Upper lobe of left lung (tissue), 4 donors: ENCODE results near the gene DPP10.

Experiments
- CTCF ChIP-seq, 6 experiments: fragments of 450-650 bp in 4 of 6; fragments of 200-600 bp in 2 of 6; sonication (generic) in 2 of 6; IDR thresholded peaks; one replicate each; pipeline ENCODE4 v1.5.1; 2016 to 2019; ENCODE audit warnings: antibody characterized with exemption in 6 of 6
- EP300 ChIP-seq, 4 donors: sonication (generic); formaldehyde crosslinking; IDR thresholded peaks; one replicate each; pipeline ENCODE4 v1.5.1; 2017; ENCODE audit warnings: antibody characterized with exemption in 4 of 4, control low read depth in 2 of 4
- POLR2A ChIP-seq, 4 donors: fragments of 450-650 bp; IDR thresholded peaks; one replicate each; pipeline ENCODE4 v1.5.1; 2016 to 2017; ENCODE audit warnings: antibody characterized with exemption in 4 of 4, mild to moderate bottlenecking in 2 of 4
- POLR2AphosphoS5 ChIP-seq, 2 donors: sonication (generic); formaldehyde crosslinking; IDR thresholded peaks; one replicate each; pipeline ENCODE4 v1.5.1; 2017; ENCODE audit warnings: antibody characterized with exemption in 2 of 2

GRCh38 chr2:114688241-114688640 is 245.8 kb downstream of the DPP10 start:
- TF ChIP-seq CTCF (IDR thresholded peaks at IDR 0.05), result no peak
- TF ChIP-seq POLR2A (IDR thresholded peaks at IDR 0.05), result no peak
- TF ChIP-seq EP300 (IDR thresholded peaks at IDR 0.05), result no peak
- TF ChIP-seq POLR2AphosphoS5 (IDR thresholded peaks at IDR 0.05), result no peak
